Liver (tissue), 9 donors: ENCODE results near the gene RSBN1L. TPM values are rescaled to one million over a fixed set of nuclear protein-coding genes. Genes with fewer than 3 reads are reported as not detected.

Experiments used
- DNase-seq: peaks from one replicate; pipeline ENCODE4 v3.0.0-alpha.2; 2017; ENCODE audit warnings: low spot score
- H3K27ac ChIP-seq, 2 donors: one replicate each; pipeline ENCODE4 v1.7.0; 2013; ENCODE audit warnings: inconsistent platforms in 2 of 2, low read length in 2 of 2, control low read depth in 1 of 2, low read depth in 1 of 2, mild to moderate bottlenecking in 1 of 2
- H3K27me3 ChIP-seq, 4 donors: one replicate each; pipeline versions ENCODE4 v1.6.1 to v1.7.0; 2013; ENCODE audit warnings: low read length in 3 of 4, inconsistent platforms in 1 of 4, mild to moderate bottlenecking in 1 of 4, moderate library complexity in 1 of 4; ENCODE audit not compliant: control insufficient read depth in 4 of 4, insufficient read depth in 4 of 4
- H3K36me3 ChIP-seq, 4 donors: one replicate each; pipeline versions ENCODE4 v1.6.1 to v1.7.0; 2013; ENCODE audit warnings: low read length in 3 of 4, mild to moderate bottlenecking in 3 of 4, low read depth in 1 of 4, moderate library complexity in 1 of 4; ENCODE audit not compliant: control insufficient read depth in 4 of 4, insufficient read depth in 3 of 4
- H3K4me1 ChIP-seq, 4 donors: one replicate each; pipeline versions ENCODE4 v1.6.1 to v1.7.0; 2013; ENCODE audit warnings: low read length in 3 of 4, mild to moderate bottlenecking in 3 of 4, moderate library complexity in 1 of 4; ENCODE audit not compliant: control insufficient read depth in 4 of 4, insufficient read depth in 4 of 4
- H3K4me3 ChIP-seq, 3 donors: one replicate each; pipeline versions ENCODE4 v1.6.1 to v1.7.0; 2013; ENCODE audit warnings: low read length in 3 of 3, control low read depth in 1 of 3, low read depth in 1 of 3, mild to moderate bottlenecking in 1 of 3
- H3K9ac ChIP-seq, 2 donors: one replicate each; pipeline ENCODE4 v1.7.0; 2013; ENCODE audit warnings: low read length in 2 of 2, mild to moderate bottlenecking in 2 of 2, moderate library complexity in 2 of 2, control low read depth in 1 of 2, low read depth in 1 of 2
- H3K9me3 ChIP-seq, 4 donors: one replicate each; pipeline versions ENCODE4 v1.6.1 to v1.7.0; 2013; ENCODE audit warnings: low read length in 3 of 4; ENCODE audit not compliant: control insufficient read depth in 4 of 4
- EGR1 ChIP-seq, 2 donors: IDR thresholded peaks; 2 replicates each; pipeline ENCODE4 v1.6.1; 2016 to 2018; ENCODE audit warnings: antibody characterized with exemption in 2 of 2, low read depth in 2 of 2
- FOXA2 ChIP-seq: IDR thresholded peaks from 2 replicates; pipeline ENCODE4 v1.6.1; 2016; ENCODE audit warnings: antibody characterized with exemption
- HNF4A ChIP-seq, 2 donors: conservative IDR thresholded peaks; 2 replicates each; pipeline ENCODE4 v1.6.1; 2016; ENCODE audit warnings: antibody characterized with exemption in 2 of 2, mild to moderate bottlenecking in 2 of 2
- HNF4G ChIP-seq: IDR thresholded peaks from 2 replicates; pipeline ENCODE4 v1.6.1; 2016; ENCODE audit warnings: antibody characterized with exemption
- JUND ChIP-seq, 2 donors: IDR thresholded peaks; 2 replicates each; pipeline ENCODE4 v1.6.1; 2016; ENCODE audit warnings: antibody characterized with exemption in 2 of 2
- NR2F2 ChIP-seq: IDR thresholded peaks from 2 replicates; pipeline ENCODE4 v1.6.1; 2016; ENCODE audit warnings: antibody characterized with exemption
- RAD21 ChIP-seq, 2 donors: IDR thresholded peaks; 2 replicates each; pipeline ENCODE4 v1.6.1; 2016; ENCODE audit warnings: antibody characterized with exemption in 2 of 2, mild to moderate bottlenecking in 2 of 2
- SP1 ChIP-seq: IDR thresholded peaks from 2 replicates; pipeline ENCODE4 v1.6.1; 2018; ENCODE audit warnings: antibody characterized with exemption, mild to moderate bottlenecking
- YY1 ChIP-seq: IDR thresholded peaks from 2 replicates; pipeline ENCODE4 v1.6.1; 2016; ENCODE audit warnings: antibody characterized with exemption, mild to moderate bottlenecking
- WGBS: extraction: QIAGEN DNeasy Blood & Tissue Kit; methylation state at CpG from one replicate; pipeline ENCODE4 v1.1.7; 2013; 5-methylcytosine and 5-hydroxymethylcytosine counted together
- polyA plus RNA-seq, 2 donors: library from polyadenylated mRNA; stranded (reverse) in 1 of 2; unstranded in 1 of 2; fragments of 200-250 nt in 1 of 2; fragments of >200 nt in 1 of 2; fragmentation: Nextera tagmentation in 1 of 2; extraction: Ambion mirVana in 1 of 2; gene quantifications; one replicate each; pipeline versions ENCODE4 v1.2.1 to v1.2.3, GENCODE V29; 2013 to 2015
- total RNA-seq, 2 donors: library from RNA; depleted of rRNA; stranded (reverse); fragments of >200 nt; gene quantifications; one replicate each; pipeline ENCODE4 v1.2.3, GENCODE V29; 2014
- TF ChIP-seq, protein P1 (sequence below): IDR thresholded peaks from 2 replicates; pipeline ENCODE4 v1.6.1; 2016; ENCODE audit warnings: antibody characterized with exemption
- TF ChIP-seq, protein P2 (sequence below): IDR thresholded peaks from 2 replicates; pipeline ENCODE4 v1.6.1; 2016; ENCODE audit warnings: antibody characterized with exemption, mild to moderate bottlenecking
- TF ChIP-seq, protein P3 (sequence below): IDR thresholded peaks from 2 replicates; pipeline ENCODE4 v1.6.1; 2016; ENCODE audit warnings: antibody characterized with exemption
- TF ChIP-seq, protein P4 (sequence below): IDR thresholded peaks from 2 replicates; pipeline ENCODE4 v1.6.1; 2016; ENCODE audit warnings: antibody characterized with exemption
- TF ChIP-seq, protein P5 (sequence below): fragments of 150-350 bp; IDR thresholded peaks from 2 replicates; pipeline ENCODE4 v1.5.1; 2017; ENCODE audit warnings: improper control_type of control experiment, low read depth, low read length; ENCODE audit not compliant: missing input control
- donor health status: healthy.
- donor health status: healthy.
- donor health status: healthy.
- donor health status: healthy.
- donor health status: healthy.

Gene RSBN1L
- total and polyA plus RNA-seq, 4 donors: 3.3 to 23.4 (median 7.9) TPM

DNA sequence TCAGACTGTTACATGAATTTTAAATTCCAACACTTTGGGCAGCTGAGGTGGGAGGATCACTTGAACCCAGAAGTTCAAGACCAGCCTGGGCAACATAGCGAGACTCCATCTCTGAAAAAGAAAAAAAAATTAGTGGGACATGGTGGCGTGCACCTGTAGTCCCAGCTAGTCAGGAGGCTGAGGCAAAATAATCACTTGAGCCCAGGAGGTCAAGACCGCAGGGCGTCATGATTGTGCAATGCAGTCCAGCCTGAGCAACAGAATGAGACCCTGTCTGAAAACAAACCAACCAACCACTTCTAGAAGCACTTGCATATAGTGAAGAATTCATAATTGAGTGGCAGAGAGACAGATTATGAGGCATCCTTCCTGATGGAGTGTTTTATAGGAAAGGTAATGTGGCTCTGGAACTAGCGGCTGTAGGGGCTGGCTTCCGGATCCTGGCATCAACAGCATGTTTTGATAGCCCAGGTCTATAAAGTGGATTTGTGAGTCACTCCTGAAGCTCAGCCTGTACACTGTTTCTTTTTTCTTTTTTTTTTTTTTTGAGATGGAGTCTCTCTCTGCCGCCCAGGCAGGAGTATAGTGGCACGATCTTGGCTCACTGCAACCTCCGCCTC, 40.3 kb upstream of the RSBN1L start:
- Histone ChIP-seq H3K27ac (no peak overlapping the region), H3K9me3 (no peaks in the 10 kb centered on the region), H3K9ac (no peak overlapping the region), H3K27me3 (no peaks in the 10 kb centered on the region), H3K4me3 (no peak overlapping the region), H3K36me3 (peaks cover 0 to 1% (median 0%) of the 10 kb centered on the region in 4 donors), H3K4me1 (peaks cover 0 to 16% (median 9%) of the 10 kb centered on the region in 4 donors)
- TF ChIP-seq HNF4G (no peak), SP1 (no peak), EGR1 (IDR thresholded peaks at IDR 0.05; ENCODE audit: low read depth in 2 of 2) (no peak), FOXA2 (no peak), RAD21 (IDR thresholded peaks at IDR 0.05) (no peak), HNF4A (conservative IDR thresholded peaks at IDR 0.05) (no peak), NR2F2 (no peak), JUND (IDR thresholded peaks at IDR 0.05) (no peak)
- TF ChIP-seq, protein P1, sequence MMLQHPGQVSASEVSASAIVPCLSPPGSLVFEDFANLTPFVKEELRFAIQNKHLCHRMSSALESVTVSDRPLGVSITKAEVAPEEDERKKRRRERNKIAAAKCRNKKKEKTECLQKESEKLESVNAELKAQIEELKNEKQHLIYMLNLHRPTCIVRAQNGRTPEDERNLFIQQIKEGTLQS: no peak
- TF ChIP-seq, protein P2, sequence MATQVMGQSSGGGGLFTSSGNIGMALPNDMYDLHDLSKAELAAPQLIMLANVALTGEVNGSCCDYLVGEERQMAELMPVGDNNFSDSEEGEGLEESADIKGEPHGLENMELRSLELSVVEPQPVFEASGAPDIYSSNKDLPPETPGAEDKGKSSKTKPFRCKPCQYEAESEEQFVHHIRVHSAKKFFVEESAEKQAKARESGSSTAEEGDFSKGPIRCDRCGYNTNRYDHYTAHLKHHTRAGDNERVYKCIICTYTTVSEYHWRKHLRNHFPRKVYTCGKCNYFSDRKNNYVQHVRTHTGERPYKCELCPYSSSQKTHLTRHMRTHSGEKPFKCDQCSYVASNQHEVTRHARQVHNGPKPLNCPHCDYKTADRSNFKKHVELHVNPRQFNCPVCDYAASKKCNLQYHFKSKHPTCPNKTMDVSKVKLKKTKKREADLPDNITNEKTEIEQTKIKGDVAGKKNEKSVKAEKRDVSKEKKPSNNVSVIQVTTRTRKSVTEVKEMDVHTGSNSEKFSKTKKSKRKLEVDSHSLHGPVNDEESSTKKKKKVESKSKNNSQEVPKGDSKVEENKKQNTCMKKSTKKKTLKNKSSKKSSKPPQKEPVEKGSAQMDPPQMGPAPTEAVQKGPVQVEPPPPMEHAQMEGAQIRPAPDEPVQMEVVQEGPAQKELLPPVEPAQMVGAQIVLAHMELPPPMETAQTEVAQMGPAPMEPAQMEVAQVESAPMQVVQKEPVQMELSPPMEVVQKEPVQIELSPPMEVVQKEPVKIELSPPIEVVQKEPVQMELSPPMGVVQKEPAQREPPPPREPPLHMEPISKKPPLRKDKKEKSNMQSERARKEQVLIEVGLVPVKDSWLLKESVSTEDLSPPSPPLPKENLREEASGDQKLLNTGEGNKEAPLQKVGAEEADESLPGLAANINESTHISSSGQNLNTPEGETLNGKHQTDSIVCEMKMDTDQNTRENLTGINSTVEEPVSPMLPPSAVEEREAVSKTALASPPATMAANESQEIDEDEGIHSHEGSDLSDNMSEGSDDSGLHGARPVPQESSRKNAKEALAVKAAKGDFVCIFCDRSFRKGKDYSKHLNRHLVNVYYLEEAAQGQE: no peak
- TF ChIP-seq, protein P3, sequence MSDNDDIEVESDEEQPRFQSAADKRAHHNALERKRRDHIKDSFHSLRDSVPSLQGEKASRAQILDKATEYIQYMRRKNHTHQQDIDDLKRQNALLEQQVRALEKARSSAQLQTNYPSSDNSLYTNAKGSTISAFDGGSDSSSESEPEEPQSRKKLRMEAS: no peak
- TF ChIP-seq, protein P4, sequence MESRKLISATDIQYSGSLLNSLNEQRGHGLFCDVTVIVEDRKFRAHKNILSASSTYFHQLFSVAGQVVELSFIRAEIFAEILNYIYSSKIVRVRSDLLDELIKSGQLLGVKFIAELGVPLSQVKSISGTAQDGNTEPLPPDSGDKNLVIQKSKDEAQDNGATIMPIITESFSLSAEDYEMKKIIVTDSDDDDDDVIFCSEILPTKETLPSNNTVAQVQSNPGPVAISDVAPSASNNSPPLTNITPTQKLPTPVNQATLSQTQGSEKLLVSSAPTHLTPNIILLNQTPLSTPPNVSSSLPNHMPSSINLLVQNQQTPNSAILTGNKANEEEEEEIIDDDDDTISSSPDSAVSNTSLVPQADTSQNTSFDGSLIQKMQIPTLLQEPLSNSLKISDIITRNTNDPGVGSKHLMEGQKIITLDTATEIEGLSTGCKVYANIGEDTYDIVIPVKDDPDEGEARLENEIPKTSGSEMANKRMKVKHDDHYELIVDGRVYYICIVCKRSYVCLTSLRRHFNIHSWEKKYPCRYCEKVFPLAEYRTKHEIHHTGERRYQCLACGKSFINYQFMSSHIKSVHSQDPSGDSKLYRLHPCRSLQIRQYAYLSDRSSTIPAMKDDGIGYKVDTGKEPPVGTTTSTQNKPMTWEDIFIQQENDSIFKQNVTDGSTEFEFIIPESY: no peak
- no peak for DNase-seq
- WGBS: 85% methylated on average over 9 of the region's 9 CpGs

DNA sequence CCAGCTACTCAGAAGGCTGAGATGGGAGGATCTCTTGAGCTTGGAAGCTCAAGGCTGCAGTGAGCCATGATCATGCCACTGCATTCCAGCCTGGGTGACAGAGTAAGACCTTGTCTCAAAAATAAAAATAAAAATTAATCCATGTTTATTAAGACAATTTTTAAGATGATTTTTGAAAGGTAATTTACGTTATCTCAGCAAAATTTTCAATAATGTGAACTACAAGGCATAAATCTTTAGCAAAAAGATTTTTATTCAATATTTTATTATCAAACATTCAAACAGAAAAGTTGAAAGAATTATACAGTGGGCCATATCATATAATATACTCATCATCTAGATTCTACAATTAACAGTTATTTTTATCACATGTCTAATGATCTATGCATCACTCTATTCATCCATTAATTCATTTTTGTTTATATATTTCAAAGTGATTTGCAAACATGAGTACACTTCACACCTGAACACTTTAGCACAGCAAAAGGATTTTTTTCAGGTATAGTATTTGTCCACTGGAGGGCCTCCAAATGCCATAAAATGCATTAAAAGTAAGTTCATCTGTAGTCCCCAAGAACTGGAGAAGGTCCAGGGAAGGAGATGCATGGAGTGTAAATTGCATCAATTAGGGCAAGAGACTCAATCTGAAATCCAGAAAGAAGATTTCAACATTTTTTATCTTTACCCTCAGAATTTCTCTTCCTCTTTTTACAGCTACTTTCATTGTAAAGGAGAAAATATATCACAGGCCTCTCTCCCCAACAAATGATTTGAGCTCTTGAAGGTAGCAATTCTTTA, 38.6 kb upstream of the RSBN1L start:
- no peak overlapping the region for H3K4me3 ChIP-seq
- peaks cover 0 to 13% (median 7%) of the 10 kb centered on the region in 4 donors for H3K4me1 ChIP-seq
- no peaks in the 10 kb centered on the region for H3K9me3 ChIP-seq
- 92% methylated on average over 1 of the region's 1 CpG for WGBS
- H3K36me3 ChIP-seq: peaks cover 0 to 3% (median 0%) of the 10 kb centered on the region in 4 donors
- DNase-seq: no peak
- peak; percentile 89 to 90 for TF ChIP-seq RAD21 (IDR thresholded peaks at IDR 0.05)
- TF ChIP-seq YY1: no peak
- TF ChIP-seq, protein P5, sequence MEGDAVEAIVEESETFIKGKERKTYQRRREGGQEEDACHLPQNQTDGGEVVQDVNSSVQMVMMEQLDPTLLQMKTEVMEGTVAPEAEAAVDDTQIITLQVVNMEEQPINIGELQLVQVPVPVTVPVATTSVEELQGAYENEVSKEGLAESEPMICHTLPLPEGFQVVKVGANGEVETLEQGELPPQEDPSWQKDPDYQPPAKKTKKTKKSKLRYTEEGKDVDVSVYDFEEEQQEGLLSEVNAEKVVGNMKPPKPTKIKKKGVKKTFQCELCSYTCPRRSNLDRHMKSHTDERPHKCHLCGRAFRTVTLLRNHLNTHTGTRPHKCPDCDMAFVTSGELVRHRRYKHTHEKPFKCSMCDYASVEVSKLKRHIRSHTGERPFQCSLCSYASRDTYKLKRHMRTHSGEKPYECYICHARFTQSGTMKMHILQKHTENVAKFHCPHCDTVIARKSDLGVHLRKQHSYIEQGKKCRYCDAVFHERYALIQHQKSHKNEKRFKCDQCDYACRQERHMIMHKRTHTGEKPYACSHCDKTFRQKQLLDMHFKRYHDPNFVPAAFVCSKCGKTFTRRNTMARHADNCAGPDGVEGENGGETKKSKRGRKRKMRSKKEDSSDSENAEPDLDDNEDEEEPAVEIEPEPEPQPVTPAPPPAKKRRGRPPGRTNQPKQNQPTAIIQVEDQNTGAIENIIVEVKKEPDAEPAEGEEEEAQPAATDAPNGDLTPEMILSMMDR: peak; percentile 61
- no peaks in the 10 kb centered on the region for H3K27me3 ChIP-seq
- H3K27ac ChIP-seq: no peak overlapping the region
- H3K9ac ChIP-seq: no peak overlapping the region
